ENCODE results near the gene VPS26C.
A peak's percentile ranks its signal among the peaks of the same experiment; 100 is the strongest.
"Not testable (repeated sequence)": the region's sequence is repeated elsewhere in the genome, so short reads cannot be mapped to it uniquely, and the experiment has no call there.

The VPS26C gene

GRCh38 chr21:37267269-37268185 lies at the start of gene VPS26C:
Gene VPS26C, minus strand, starts transcription at chr21:37267334. Its CDS starts 40 bp downstream, at chr21:37267294.
- DNase-seq = peak; percentile 99

- DNase-seq = not testable (repeated sequence)
Observed at GRCh38 chr21:37316072-37316471, 48.9 kb upstream of the VPS26C start.

GRCh38 chr21:37300114-37300751 lies 33.1 kb upstream of the VPS26C start:
- DNase-seq = no peak

DNA sequence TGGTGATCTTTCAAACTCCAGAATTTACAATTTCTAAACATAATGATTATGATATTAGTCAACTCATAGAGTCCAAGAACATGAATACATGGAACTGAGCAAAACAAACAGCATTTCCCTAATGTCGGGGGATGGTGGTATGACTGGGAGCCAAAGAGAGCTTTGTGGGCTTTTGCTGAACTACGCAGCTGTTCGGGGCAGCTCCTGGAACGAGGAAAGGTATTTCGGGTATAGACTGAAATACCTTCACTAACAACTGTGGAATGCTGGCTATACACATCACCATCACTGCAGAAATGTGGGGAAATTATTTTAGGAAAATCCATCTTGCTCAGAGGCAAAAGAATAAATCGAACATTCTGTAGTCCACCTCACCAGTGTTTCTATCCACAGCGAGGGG lies 30.2 kb upstream of the VPS26C start:
- no peak for DNase-seq

- DNase-seq = no peak
Observed at GRCh38 chr21:37294679-37295078, 27.5 kb upstream of the VPS26C start.

DNA sequence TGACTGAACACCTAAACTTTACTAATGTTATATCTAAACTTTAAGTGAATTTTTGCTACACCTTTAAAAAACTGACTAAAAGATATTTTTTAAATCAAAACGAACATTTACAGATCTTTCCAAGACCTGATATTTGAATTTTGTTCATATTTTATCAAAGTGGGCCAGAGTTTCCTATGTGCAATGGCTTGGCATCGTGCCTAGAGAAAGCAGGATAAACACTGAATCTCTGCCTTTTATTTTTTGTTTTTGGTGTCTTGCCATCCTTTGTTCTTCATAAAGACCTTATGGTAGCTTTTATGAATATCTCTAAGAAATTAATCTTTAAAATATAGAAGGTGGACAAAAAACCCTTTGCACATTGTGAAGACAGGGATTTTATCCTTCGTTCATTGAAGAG lies 25.8 kb upstream of the VPS26C start:
- no peak for DNase-seq

GRCh38 chr21:37292041-37292440 lies 24.9 kb upstream of the VPS26C start:
- DNase-seq = no peak

- not testable (repeated sequence) for DNase-seq
Observed at GRCh38 chr21:37283191-37283710, 16.1 kb upstream of the VPS26C start.

- not testable (repeated sequence) for DNase-seq
Observed at GRCh38 chr21:37282602-37283001, 15.5 kb upstream of the VPS26C start.

- DNase-seq = peak; percentile 21
Observed at GRCh38 chr21:37281993-37282392, 14.9 kb upstream of the VPS26C start.

GRCh38 chr21:37281579-37281978 lies 14.4 kb upstream of the VPS26C start:
- DNase-seq = no peak

DNA sequence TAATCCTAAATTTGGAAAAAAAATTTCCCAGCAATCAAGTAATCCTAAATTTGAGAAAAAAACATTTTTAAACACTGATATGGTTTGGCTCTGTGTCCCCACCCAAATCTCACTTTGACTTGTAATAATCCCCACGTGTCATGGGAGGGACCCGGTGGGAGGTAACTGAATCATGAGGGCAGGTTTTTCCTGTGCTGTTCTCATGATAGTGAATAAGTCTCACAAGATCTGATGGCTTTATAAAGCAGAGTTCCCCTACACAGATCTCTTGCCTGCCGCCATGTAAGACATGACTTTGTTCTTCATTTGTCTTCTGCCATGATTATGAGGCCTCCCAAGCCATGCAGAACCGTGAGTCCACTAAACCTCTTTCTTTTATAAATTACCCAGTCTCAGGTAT lies 12.1 kb upstream of the VPS26C start:
- DNase-seq = not testable (repeated sequence)

GRCh38 chr21:37278199-37278598 lies 11.1 kb upstream of the VPS26C start:
- DNase-seq = no peak

DNA sequence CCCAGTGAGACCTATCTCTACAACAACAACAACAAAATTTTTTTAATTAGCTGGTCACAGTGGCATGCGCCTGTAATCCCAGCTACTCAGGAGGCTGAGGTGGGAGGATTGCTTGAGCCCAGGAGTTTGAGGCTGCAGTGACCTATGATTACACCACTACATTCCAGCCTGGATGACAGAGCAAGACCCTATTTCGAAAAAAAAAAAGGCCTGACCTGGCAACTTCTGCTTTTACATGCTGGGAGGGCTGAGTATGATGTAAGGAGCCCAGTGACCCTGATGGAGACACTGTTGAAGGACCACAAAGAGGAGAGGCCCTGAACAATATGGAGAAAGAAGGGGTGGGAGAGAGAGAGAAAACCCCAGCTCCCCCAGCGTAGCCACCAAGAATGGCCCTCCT lies 9.2 kb upstream of the VPS26C start:
- DNase-seq = no peak

DNA sequence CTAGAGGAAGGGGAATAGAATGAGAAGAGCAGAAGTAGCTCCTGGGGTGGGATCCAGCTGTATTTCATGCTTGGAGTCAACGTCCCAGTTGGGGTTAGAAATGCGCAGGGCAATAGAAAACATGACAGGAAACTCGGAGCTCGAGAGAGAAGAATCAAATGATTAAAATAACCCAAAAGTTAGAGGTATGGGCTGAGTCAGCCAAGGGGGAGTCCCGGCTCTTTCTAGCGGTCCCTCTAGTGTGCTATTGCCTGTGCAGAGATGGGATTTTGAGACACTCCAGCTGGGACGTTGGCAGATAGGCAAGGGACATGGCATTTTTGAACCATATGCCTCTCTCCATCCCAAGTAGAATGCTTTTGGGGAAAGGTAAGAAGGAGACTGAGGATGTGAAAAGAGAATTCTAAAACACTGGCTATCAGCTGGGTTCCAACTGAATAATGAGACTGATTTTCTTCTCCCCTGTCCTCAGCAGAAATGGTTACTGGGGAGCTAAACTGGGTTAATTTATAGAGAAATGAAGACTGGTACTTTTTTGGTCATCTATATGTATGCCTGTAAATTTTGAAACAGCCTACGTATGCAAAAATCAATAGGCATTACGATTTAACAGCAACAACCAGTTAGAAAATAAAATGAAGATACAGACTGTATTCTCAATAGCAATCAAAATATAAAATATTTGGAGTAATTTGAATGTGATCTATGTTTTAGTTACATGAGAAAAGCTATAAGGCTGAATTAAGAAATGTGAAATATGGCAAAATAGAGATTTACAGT lies 7.0 kb upstream of the VPS26C start:
- DNase-seq = no peak

DNA sequence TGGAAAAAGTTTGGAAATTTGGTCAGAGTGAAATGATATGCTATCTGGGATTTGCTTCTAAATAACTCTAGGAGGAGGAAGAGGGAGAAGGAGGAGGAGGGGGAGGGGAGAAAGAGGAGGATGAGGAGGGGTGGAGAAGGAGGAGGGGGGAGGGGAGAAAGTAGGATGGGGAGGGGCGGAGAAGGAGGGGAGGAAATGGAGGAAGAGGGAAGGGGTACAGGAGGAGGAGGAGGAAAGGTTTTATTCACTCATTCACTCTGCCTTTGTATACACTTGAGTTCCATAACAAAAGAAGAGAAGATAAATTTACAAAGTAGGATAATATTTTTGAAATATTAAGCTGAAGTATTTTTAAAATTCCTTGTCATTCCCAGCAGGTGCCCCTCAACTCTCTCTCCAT lies 6.3 kb upstream of the VPS26C start:
- no peak for DNase-seq

DNA sequence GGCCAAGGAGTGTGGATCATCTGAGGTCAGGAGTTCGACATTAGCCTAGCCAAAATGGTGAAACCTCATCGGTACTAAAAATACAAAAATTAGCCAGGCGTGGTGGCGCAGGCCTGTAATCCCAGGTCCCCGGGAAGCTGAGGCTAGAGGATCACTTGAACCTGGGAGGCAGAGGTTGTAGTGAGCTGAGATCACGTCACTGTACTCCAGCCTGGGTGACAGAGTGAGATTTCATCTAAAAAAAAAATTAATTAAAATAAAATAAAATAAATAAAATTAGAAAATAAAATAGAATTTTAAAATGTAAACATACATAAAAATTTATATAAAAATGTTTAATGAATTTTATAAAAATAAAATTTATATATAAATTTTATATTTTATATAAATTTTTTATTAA lies 5.8 kb upstream of the VPS26C start:
- DNase-seq = no peak

DNA sequence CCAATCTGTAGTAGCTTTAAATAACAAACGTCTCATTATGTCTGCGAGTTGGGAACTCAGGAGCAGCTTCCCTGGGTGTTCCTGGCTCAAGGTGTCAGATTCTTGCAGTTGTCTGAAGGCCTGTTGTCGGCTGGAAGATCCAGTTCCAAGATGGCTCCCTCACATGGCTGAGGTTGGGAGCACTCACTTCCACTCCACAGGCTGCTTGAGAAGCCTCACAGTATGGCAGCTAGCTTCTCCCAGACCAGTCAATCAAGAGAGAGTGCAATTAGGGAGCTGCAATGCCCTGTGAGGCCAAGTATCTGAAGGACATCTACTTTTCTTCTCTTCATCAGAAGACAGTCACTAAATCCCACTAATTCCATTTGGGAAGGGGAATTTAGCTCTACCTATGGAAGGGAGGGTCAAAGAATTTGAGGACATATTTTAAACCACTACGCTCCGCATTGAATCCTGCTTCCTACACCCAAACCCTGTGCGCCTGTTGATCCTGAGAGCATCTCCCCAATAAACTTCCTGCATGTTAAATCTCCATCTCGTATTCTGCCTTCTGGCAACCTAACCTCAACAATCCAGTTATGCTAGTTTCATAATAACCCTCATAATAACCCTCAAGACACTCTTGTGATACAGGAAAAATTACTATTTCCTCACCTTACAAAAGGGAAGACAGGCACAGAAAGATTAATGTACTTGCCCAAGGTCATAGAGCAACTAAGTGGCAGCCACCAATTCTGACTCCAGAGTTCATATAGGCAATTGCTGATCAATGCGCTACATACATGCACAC lies 3.6 kb upstream of the VPS26C start:
- DNase-seq = no peak

- DNase-seq = no peak
Observed at GRCh38 chr21:37269481-37269880, 2.3 kb upstream of the VPS26C start.

DNA sequence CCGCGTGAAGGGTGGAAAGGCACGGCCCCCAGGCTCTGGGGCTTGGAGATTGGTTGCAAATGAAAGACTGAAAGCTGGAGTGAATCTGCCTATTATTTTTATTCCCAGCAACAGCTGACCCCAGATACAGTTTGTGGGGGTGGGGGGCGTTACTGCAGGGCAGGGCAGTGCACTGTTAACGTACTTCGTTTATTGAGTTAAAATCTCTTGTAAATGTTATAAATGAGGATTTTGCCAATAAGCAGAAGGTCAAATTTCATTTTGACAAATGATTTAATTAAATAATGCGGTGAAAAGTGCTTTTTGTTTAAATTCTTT lies 1.0 kb upstream of the VPS26C start:
- no peak for DNase-seq

DNA sequence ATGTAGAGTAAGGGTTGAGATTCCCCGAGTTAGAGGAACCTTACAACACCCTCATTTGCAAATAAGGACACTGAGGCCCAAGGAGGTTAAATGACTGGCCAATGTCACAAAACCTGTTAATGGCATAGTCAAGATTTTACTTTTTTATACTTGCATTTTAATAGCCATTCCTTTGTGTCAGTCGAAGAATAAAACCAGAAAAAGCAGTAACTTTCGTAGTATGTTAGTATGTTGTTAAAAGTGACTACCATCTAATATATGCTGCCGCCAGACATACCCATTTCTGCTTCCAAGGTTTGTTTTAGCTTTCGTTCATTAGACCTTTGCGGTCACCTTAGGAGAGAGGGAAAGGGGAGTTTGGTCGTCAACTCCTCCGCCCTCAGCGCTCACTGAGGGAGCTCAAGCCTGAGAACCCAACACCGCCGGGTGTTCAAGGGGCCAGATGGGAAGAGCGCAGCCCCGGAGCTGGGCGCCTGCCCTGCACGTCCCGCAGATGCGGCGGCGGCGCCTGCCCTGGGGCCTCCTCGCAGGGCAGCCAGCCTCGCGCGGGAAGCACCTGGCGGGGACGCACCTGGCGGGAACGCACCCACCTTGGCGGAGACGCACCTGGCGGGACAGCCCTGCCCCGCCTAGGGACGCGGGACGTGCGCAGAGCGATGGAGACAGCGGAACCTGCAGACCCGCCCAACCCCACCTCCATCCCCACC lies 466 bp downstream of the VPS26C start:
- DNase-seq = no peak

GRCh38 chr21:37264808-37265207 lies 2.3 kb downstream of the VPS26C start:
- DNase-seq = no peak

Measured in activated naive CD4-positive, alpha-beta T cell treated with anti-CD3 and anti-CD28 coated beads, Interleukin-2, amount 50 U/mL, for 16 hours (primary cell).